ENCODE results near the gene GRIN3B. TPM values are rescaled to one million over a fixed set of nuclear protein-coding genes. Genes with fewer than 3 reads are reported as not detected.

GRIN3B gene
- total and polyA plus RNA-seq, 8 donors, result 0.03 TPM; not detected in 7

GRCh38 chr19:1052349-1052975 lies 52.2 kb downstream of the GRIN3B start:
- TF ChIP-seq EP300 (IDR thresholded peaks at IDR 0.05), result no peak
- TF ChIP-seq POLR2AphosphoS5 (IDR thresholded peaks at IDR 0.05), result no peak
- no peak for TF ChIP-seq POLR2A (IDR thresholded peaks at IDR 0.05)
- no peak for TF ChIP-seq CTCF (IDR thresholded peaks at IDR 0.05)
- intact Hi-C loops (cut with DNase I; ENCODE audit: low total_unique reads), result no loop called here
- peaks cover 0 to 29% (median 6%) of the 10 kb centered on the region in 4 donors for H3K36me3 ChIP-seq
- H3K27me3 ChIP-seq, result no peaks in the 10 kb centered on the region
- H3K27ac ChIP-seq, result no peak overlapping the region
- peaks cover 0 to 19% (median 13%) of the 10 kb centered on the region in 4 donors for H3K9me3 ChIP-seq
- no peak overlapping the region for H3K4me3 ChIP-seq
- DNase-seq, result no peak
- H3K4me1 ChIP-seq, result peaks cover 0 to 4% (median 0%) of the 10 kb centered on the region in 4 donors
- WGBS, 5 donors, result 62 to 83% (median 71%) methylated on average over 1 to 4 of the region's 5 CpGs

GRCh38 chr19:1053176-1054101 lies 53.2 kb downstream of the GRIN3B start:
- TF ChIP-seq POLR2AphosphoS5 (IDR thresholded peaks at IDR 0.05) (no peak), CTCF (IDR thresholded peaks at IDR 0.05) (no peak), EP300 (IDR thresholded peaks at IDR 0.05) (no peak), POLR2A (IDR thresholded peaks at IDR 0.05) (no peak)
- Histone ChIP-seq H3K4me3 (no peak overlapping the region), H3K36me3 (peaks cover 0 to 29% (median 9%) of the 10 kb centered on the region in 4 donors), H3K4me1 (no peaks in the 10 kb centered on the region), H3K27me3 (no peaks in the 10 kb centered on the region), H3K27ac (no peak overlapping the region), H3K9me3 (peaks cover under 1 to 29% (median 22%) of the 10 kb centered on the region in 4 donors)
- intact Hi-C loops (cut with DNase I; ENCODE audit: low total_unique reads), result no loop called here
- WGBS, 5 donors, result 87 to 94% (median 92%) methylated on average over 25 to 31 of the region's 31 CpGs
- no peak for DNase-seq

GRCh38 chr19:1054102-1055027 lies 54.1 kb downstream of the GRIN3B start:
- intact Hi-C loops (cut with DNase I; ENCODE audit: low total_unique reads), result no loop called here
- DNase-seq, result no peak
- TF ChIP-seq POLR2AphosphoS5 (IDR thresholded peaks at IDR 0.05), result no peak
- no peak for TF ChIP-seq EP300 (IDR thresholded peaks at IDR 0.05)
- no peak for TF ChIP-seq CTCF (IDR thresholded peaks at IDR 0.05)
- TF ChIP-seq POLR2A (IDR thresholded peaks at IDR 0.05), result no peak
- 87 to 94% (median 94%) methylated on average over 15 to 28 of the region's 28 CpGs for WGBS, 5 donors
- H3K27me3 ChIP-seq, result no peaks in the 10 kb centered on the region
- H3K9me3 ChIP-seq, result peaks cover 4 to 37% (median 29%) of the 10 kb centered on the region in 4 donors
- no peak overlapping the region for H3K4me3 ChIP-seq
- H3K36me3 ChIP-seq, result peaks cover 0 to 34% (median 12%) of the 10 kb centered on the region in 4 donors
- H3K27ac ChIP-seq, result no peak overlapping the region
- H3K4me1 ChIP-seq, result no peaks in the 10 kb centered on the region

- Histone ChIP-seq H3K9me3 (peaks cover 4 to 37% (median 29%) of the 10 kb centered on the region in 4 donors), H3K36me3 (peaks cover 0 to 34% (median 12%) of the 10 kb centered on the region in 4 donors), H3K4me3 (no peak overlapping the region), H3K27me3 (no peaks in the 10 kb centered on the region), H3K4me1 (no peaks in the 10 kb centered on the region), H3K27ac (no peak overlapping the region)
- 91 to 97% (median 94%) methylated on average over 13 to 14 of the region's 14 CpGs for WGBS, 5 donors
- intact Hi-C loops (cut with DNase I; ENCODE audit: low total_unique reads), result no loop called here
- no peak for DNase-seq
- TF ChIP-seq EP300 (IDR thresholded peaks at IDR 0.05), result no peak
- TF ChIP-seq POLR2A (IDR thresholded peaks at IDR 0.05), result no peak
- TF ChIP-seq POLR2AphosphoS5 (IDR thresholded peaks at IDR 0.05), result no peak
- TF ChIP-seq CTCF (IDR thresholded peaks at IDR 0.05), result no peak
Observed at GRCh38 chr19:1055028-1055425, 54.8 kb downstream of the GRIN3B start.
